Keratinocyte (primary cell): ENCODE results near the gene IL17D. TPM values are rescaled to one million over a fixed set of nuclear protein-coding genes. Genes with fewer than 3 reads are reported as not detected.

Experiments used
- DNase-seq: peaks from one replicate; pipeline ENCODE4 v3.0.0-alpha.2; 2011; ENCODE audit warnings: low read depth, missing footprints, low spot score
- FAIRE-seq: peaks from 2 replicates; lab custom pipeline; 2011; peaks lifted over from hg19 to GRCh38; lab: Jason Lieb, UNC
- H2AFZ ChIP-seq: 2 replicates; pipeline ENCODE4 v1.6.0; 2012; ENCODE audit warnings: low read length, control low read depth, inconsistent platforms; ENCODE audit not compliant: control insufficient read depth
- H3K27ac ChIP-seq: 2 replicates; pipeline ENCODE4 v1.5.1; 2011; ENCODE audit warnings: low read length; ENCODE audit not compliant: control insufficient read depth, insufficient read depth
- H3K27me3 ChIP-seq: 3 replicates; pipeline ENCODE4 v1.6.0; 2011; ENCODE audit warnings: low read length; ENCODE audit not compliant: control insufficient read depth, insufficient read depth; ENCODE audit errors: extremely low read depth
- H3K36me3 ChIP-seq, 2 experiments: 2 replicates in 1 of 2; 3 replicates in 1 of 2; pipeline ENCODE4 v1.5.1; 2011; ENCODE audit warnings: low read length in 2 of 2, mild to moderate bottlenecking in 1 of 2; ENCODE audit not compliant: control insufficient read depth in 2 of 2, insufficient read depth in 2 of 2; ENCODE audit errors: extremely low read depth in 1 of 2
- H3K4me1 ChIP-seq: 3 replicates; pipeline ENCODE4 v1.5.1; 2011; ENCODE audit warnings: low read length; ENCODE audit not compliant: control insufficient read depth, insufficient read depth; ENCODE audit errors: extremely low read depth
- H3K4me2 ChIP-seq: 3 replicates; pipeline ENCODE4 v1.6.0; 2011; ENCODE audit warnings: low read depth, low read length; ENCODE audit not compliant: control insufficient read depth, insufficient read depth; ENCODE audit errors: extremely low read depth
- H3K4me3 ChIP-seq, 3 experiments: fragments of 200-600 bp in 1 of 3; sonication (generic) in 1 of 3; 2 replicates in 2 of 3; 3 replicates in 1 of 3; pipeline ENCODE4 v1.5.1; 2011 to 2016; ENCODE audit warnings: low read length in 3 of 3, mild to moderate bottlenecking in 3 of 3, control low read depth in 2 of 3, inconsistent platforms in 1 of 3, low read depth in 1 of 3, mixed read lengths in 1 of 3, mixed run types in 1 of 3, moderate library complexity in 1 of 3; ENCODE audit not compliant: control insufficient read depth in 2 of 3, insufficient read depth in 2 of 3; ENCODE audit errors: extremely low read depth in 1 of 3
- H3K79me2 ChIP-seq: 2 replicates; pipeline ENCODE4 v1.6.0; 2012; ENCODE audit warnings: low read length; ENCODE audit not compliant: control insufficient read depth, insufficient read depth
- H3K9ac ChIP-seq: 3 replicates; pipeline ENCODE4 v1.6.0; 2011; ENCODE audit warnings: low read length; ENCODE audit not compliant: control insufficient read depth, insufficient read depth; ENCODE audit errors: extremely low read depth
- H3K9me1 ChIP-seq: 3 replicates; pipeline ENCODE4 v1.6.0; 2011; ENCODE audit warnings: low read length; ENCODE audit not compliant: control insufficient read depth, insufficient read depth; ENCODE audit errors: extremely low read depth
- H3K9me3 ChIP-seq: 2 replicates; pipeline ENCODE4 v1.5.1; 2012; ENCODE audit warnings: low read depth, low read length; ENCODE audit not compliant: control insufficient read depth
- H4K20me1 ChIP-seq: 3 replicates; pipeline ENCODE4 v1.6.0; 2011; ENCODE audit warnings: low read length; ENCODE audit not compliant: control insufficient read depth, insufficient read depth; ENCODE audit errors: extremely low read depth
- CTCF ChIP-seq, 3 experiments: IDR thresholded peaks in 1 of 3; conservative IDR thresholded peaks in 1 of 3; optimal IDR thresholded peaks in 1 of 3; 2 replicates in 2 of 3; 3 replicates in 1 of 3; pipeline versions ENCODE3 to v1.5.1; 2011; ENCODE audit warnings: low read length in 3 of 3, mild to moderate bottlenecking in 3 of 3, moderate library complexity in 2 of 3, control low read depth in 1 of 3, inconsistent platforms in 1 of 3; ENCODE audit not compliant: insufficient read depth in 2 of 3; ENCODE audit errors: extremely low read depth in 1 of 3
- EZH2 ChIP-seq: IDR thresholded peaks from one replicate; pipeline ENCODE4 v1.6.1; 2012; ENCODE audit warnings: inconsistent platforms, mild to moderate bottlenecking, low read length, moderate library complexity
- dilution Hi-C: fragments of 300-500 bp; cut with MboI; formaldehyde crosslinking; loops from one replicate; pipeline ENCODE4 v1.7.0; 2020; ENCODE audit warnings: low sequenced_read_pairs; ENCODE audit not compliant: extremely low pct_ligation_motif_present
- polyA plus RNA-seq, 5 experiments: library from polyadenylated mRNA; depleted of rRNA in 3 of 5; stranded (reverse) in 3 of 5; stranded (forward) in 1 of 5; unstranded in 1 of 5; fragments of >200 nt; gene quantifications; 1 replicate in 1 of 5; 2 replicates in 3 of 5; 3 replicates in 1 of 5; pipeline versions ENCODE4 v1.2.1 to v1.2.3, GENCODE V29; 2011 to 2012; ENCODE audit warnings: missing spikeins in 2 of 5, low read depth in 1 of 5, low replicate concordance in 1 of 5

The IL17D gene
- polyA plus RNA-seq, 1 donor (not counting 4 experiments of a cell fraction or from before 2014, with no cell fraction given): 0.09 TPM

GRCh38 chr13:20760872-20761271 lies 57.4 kb downstream of the IL17D start:
- dilution Hi-C loops: no loop called here
- no peak for DNase-seq

GRCh38 chr13:20767309-20767943 lies 63.9 kb downstream of the IL17D start:
- Histone ChIP-seq H3K9me1 (no peaks in the 10 kb centered on the region), H2AFZ (no peak overlapping the region), H3K79me2 (peaks cover 5% of the 10 kb centered on the region), H4K20me1 (no peaks in the 10 kb centered on the region), H3K9me3 (no peaks in the 10 kb centered on the region), H3K4me1 (peaks cover 1% of the 10 kb centered on the region), H3K27ac (no peak overlapping the region), H3K36me3 (no peaks in the 10 kb centered on the region), H3K9ac (no peak overlapping the region), H3K4me2 (no peak overlapping the region), H3K4me3 (no peak overlapping the region), H3K27me3 (no peaks in the 10 kb centered on the region)
- no peak for DNase-seq
- no peak for FAIRE-seq
- TF ChIP-seq CTCF (optimal IDR thresholded peaks at IDR 0.05 in 1 of 3, IDR thresholded peaks at IDR 0.05 in 1 of 3, conservative IDR thresholded peaks at IDR 0.05 in 1 of 3; ENCODE audit: extremely low read depth in 1 of 3, insufficient read depth in 2 of 3, low read length in 3 of 3) (no peak), EZH2 (no peak)
- dilution Hi-C loops: no loop called here

More at GRCh38 chr13:20760872-20761271, 57.4 kb downstream of the IL17D start:
- no peaks in the 10 kb centered on the region for H4K20me1 ChIP-seq
- H3K36me3 ChIP-seq: no peaks in the 10 kb centered on the region
- no peaks in the 10 kb centered on the region for H3K9me3 ChIP-seq
- H3K79me2 ChIP-seq: no peaks in the 10 kb centered on the region
- H3K4me2 ChIP-seq: no peak overlapping the region
- TF ChIP-seq CTCF (optimal IDR thresholded peaks at IDR 0.05 in 1 of 3, IDR thresholded peaks at IDR 0.05 in 1 of 3, conservative IDR thresholded peaks at IDR 0.05 in 1 of 3; ENCODE audit: extremely low read depth in 1 of 3, insufficient read depth in 2 of 3, low read length in 3 of 3) (no peak), EZH2 (no peak)
- no peaks in the 10 kb centered on the region for H3K4me1 ChIP-seq
- no peak overlapping the region for H3K4me3 ChIP-seq
- H3K9ac ChIP-seq: no peak overlapping the region
- H2AFZ ChIP-seq: no peak overlapping the region
- H3K9me1 ChIP-seq: no peaks in the 10 kb centered on the region
- no peak overlapping the region for H3K27ac ChIP-seq
- no peaks in the 10 kb centered on the region for H3K27me3 ChIP-seq
- no peak for FAIRE-seq
